A549 (cell line): ENCODE results near the gene MYH13.

ENCODE experiments used
- CEBPB ChIP-seq, 2 experiments: fragments of >200 bp in 1 of 2; sonication (Bioruptor Twin) in 1 of 2; formaldehyde crosslinking in 1 of 2; IDR thresholded peaks; 2 replicates each; pipeline ENCODE4 v1.6.1; 2012 to 2016
- CHD2 ChIP-seq: fragments of 150-350 bp; IDR thresholded peaks from 2 replicates; pipeline ENCODE4 v1.6.1; 2014; ENCODE audit warnings: low read length; ENCODE audit not compliant: partially characterized antibody
- EP300 ChIP-seq, 2 experiments: fragments of >200 bp; sonication (Bioruptor Twin); formaldehyde crosslinking; IDR thresholded peaks; 2 replicates in 1 of 2; 3 replicates in 1 of 2; pipeline ENCODE4 v1.6.1; 2016 to 2017
- JUNB ChIP-seq: fragments of >200 bp; sonication (Bioruptor Twin); formaldehyde crosslinking; IDR thresholded peaks from 2 replicates; pipeline ENCODE4 v1.6.1; 2016
- KDM1A ChIP-seq: fragments of 200-600 bp; sonication (generic); IDR thresholded peaks from 2 replicates; pipeline ENCODE4 v1.6.1; 2016; ENCODE audit warnings: low read depth, mild to moderate bottlenecking
- MAZ ChIP-seq: fragments of 150-350 bp; IDR thresholded peaks from 2 replicates; pipeline ENCODE4 v1.6.1; 2014; ENCODE audit warnings: antibody characterized with exemption, low read depth, low read length, borderline replicate concordance
- POLR2A ChIP-seq: IDR thresholded peaks from 2 replicates; pipeline ENCODE4 v1.6.1; 2012; ENCODE audit warnings: mild to moderate bottlenecking, low read length
- POLR2AphosphoS2 ChIP-seq: conservative IDR thresholded peaks from 2 replicates; pipeline ENCODE4 v1.6.1; 2012; ENCODE audit warnings: low read length, improper control_type of control experiment, inconsistent platforms
- RAD21 ChIP-seq, 2 experiments: fragments of >200 bp in 1 of 2; sonication (Bioruptor Twin) in 1 of 2; formaldehyde crosslinking in 1 of 2; IDR thresholded peaks in 1 of 2; conservative IDR thresholded peaks in 1 of 2; 2 replicates in 1 of 2; 3 replicates in 1 of 2; pipeline ENCODE4 v1.6.1; 2012 to 2018; ENCODE audit warnings: inconsistent platforms in 1 of 2
- RARB ChIP-seq: fragments of 250-450 bp; sonication (Bioruptor Pico); IDR thresholded peaks from 2 replicates; pipeline ENCODE4 v1.8.0; 2021; ENCODE audit warnings: mild to moderate bottlenecking, moderate library complexity
- RFX5 ChIP-seq: fragments of 450-650 bp; IDR thresholded peaks from 2 replicates; pipeline ENCODE4 v1.7.1; 2014; ENCODE audit warnings: antibody characterized with exemption, mild to moderate bottlenecking, moderate library complexity
- SMC3 ChIP-seq: fragments of >200 bp; sonication (Bioruptor Twin); formaldehyde crosslinking; IDR thresholded peaks from 3 replicates; pipeline ENCODE4 v1.6.1; 2018; ENCODE audit warnings: inconsistent platforms
- TF ChIP-seq, protein P1 (sequence below): fragments of >200 bp; sonication (Bioruptor Twin); formaldehyde crosslinking; IDR thresholded peaks from 3 replicates; pipeline ENCODE4 v1.5.1; 2016

GRCh38 chr17:10311131-10311530, 61.7 kb downstream of the MYH13 start:
- TF ChIP-seq CHD2 (no peak), RAD21 (conservative IDR thresholded peaks at IDR 0.05 in 1 of 2, IDR thresholded peaks at IDR 0.05 in 1 of 2) (no peak), MAZ (no peak), KDM1A (no peak), CEBPB (IDR thresholded peaks at IDR 0.05) (no peak), POLR2AphosphoS2 (no peak), POLR2A (no peak), EP300 (IDR thresholded peaks at IDR 0.05) (no peak), SMC3 (no peak), RFX5 (no peak), JUNB (no peak), RARB (no peak)
- TF ChIP-seq, protein P1, sequence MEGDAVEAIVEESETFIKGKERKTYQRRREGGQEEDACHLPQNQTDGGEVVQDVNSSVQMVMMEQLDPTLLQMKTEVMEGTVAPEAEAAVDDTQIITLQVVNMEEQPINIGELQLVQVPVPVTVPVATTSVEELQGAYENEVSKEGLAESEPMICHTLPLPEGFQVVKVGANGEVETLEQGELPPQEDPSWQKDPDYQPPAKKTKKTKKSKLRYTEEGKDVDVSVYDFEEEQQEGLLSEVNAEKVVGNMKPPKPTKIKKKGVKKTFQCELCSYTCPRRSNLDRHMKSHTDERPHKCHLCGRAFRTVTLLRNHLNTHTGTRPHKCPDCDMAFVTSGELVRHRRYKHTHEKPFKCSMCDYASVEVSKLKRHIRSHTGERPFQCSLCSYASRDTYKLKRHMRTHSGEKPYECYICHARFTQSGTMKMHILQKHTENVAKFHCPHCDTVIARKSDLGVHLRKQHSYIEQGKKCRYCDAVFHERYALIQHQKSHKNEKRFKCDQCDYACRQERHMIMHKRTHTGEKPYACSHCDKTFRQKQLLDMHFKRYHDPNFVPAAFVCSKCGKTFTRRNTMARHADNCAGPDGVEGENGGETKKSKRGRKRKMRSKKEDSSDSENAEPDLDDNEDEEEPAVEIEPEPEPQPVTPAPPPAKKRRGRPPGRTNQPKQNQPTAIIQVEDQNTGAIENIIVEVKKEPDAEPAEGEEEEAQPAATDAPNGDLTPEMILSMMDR, result no peak
